HG02840 (cell line): ENCODE data around the gene TRIM74.
A peak's percentile ranks its signal among the peaks of the same experiment; 100 is the strongest.
"Not testable (repeated sequence)": the region's sequence is repeated elsewhere in the genome, so short reads cannot be mapped to it uniquely, and the experiment has no call there.

Experiments used
- ATAC-seq: cut with Tn5 transposase; IDR thresholded peaks from one replicate; pipeline ENCODE4 v1.9.1; 2021; ENCODE audit warnings: mild to moderate bottlenecking, moderate library complexity, moderate number of reproducible peaks; ENCODE audit not compliant: unreplicated experiment, low FRiP score

Gene TRIM74

GRCh38 chr7:72968980-72969516, at the start of gene TRIM74:
TSS of gene TRIM74 (minus strand) at chr7:72969466. CDS start at chr7:72966157, 3,309 bp downstream.
- ATAC-seq = not testable (repeated sequence)

GRCh38 chr7:73006491-73006890, 37.2 kb upstream of the TRIM74 start:
- not testable (repeated sequence) for ATAC-seq

GRCh38 chr7:73005693-73006447, 36.6 kb upstream of the TRIM74 start:
- peak; percentile 90 for ATAC-seq

GRCh38 chr7:73005356-73005692, 36.1 kb upstream of the TRIM74 start:
- peak; percentile 88 for ATAC-seq

GRCh38 chr7:72997887-72998468, 28.7 kb upstream of the TRIM74 start:
- ATAC-seq = not testable (repeated sequence)

- ATAC-seq = not testable (repeated sequence)
Observed at GRCh38 chr7:72997447-72997846, 28.2 kb upstream of the TRIM74 start.

GRCh38 chr7:72995484-72995883, 26.2 kb upstream of the TRIM74 start:
- ATAC-seq = not testable (repeated sequence)

- not testable (repeated sequence) for ATAC-seq
Observed at GRCh38 chr7:72990146-72990913, 21.1 kb upstream of the TRIM74 start.

GRCh38 chr7:72982084-72982483, 12.8 kb upstream of the TRIM74 start:
- ATAC-seq = not testable (repeated sequence)

- ATAC-seq = not testable (repeated sequence)
Observed at GRCh38 chr7:72980382-72980781, 11.1 kb upstream of the TRIM74 start.

- not testable (repeated sequence) for ATAC-seq
Observed at GRCh38 chr7:72976434-72976833, 7.2 kb upstream of the TRIM74 start.

- not testable (repeated sequence) for ATAC-seq
Observed at GRCh38 chr7:72975656-72976286, 6.5 kb upstream of the TRIM74 start.

GRCh38 chr7:72974781-72975180, 5.5 kb upstream of the TRIM74 start:
- ATAC-seq = not testable (repeated sequence)

- not testable (repeated sequence) for ATAC-seq
Observed at GRCh38 chr7:72971505-72971904, 2.2 kb upstream of the TRIM74 start.

- not testable (repeated sequence) for ATAC-seq
Observed at GRCh38 chr7:72969688-72970087, 422 bp upstream of the TRIM74 start.

GRCh38 chr7:72966892-72967291, 2.4 kb downstream of the TRIM74 start:
- not testable (repeated sequence) for ATAC-seq

GRCh38 chr7:72965186-72965975, 3.9 kb downstream of the TRIM74 start:
- not testable (repeated sequence) for ATAC-seq

GRCh38 chr7:72963056-72963455, 6.2 kb downstream of the TRIM74 start:
- not testable (repeated sequence) for ATAC-seq

- ATAC-seq = not testable (repeated sequence)
Observed at GRCh38 chr7:72961346-72961650, 8.0 kb downstream of the TRIM74 start.
